SK-MEL-5 (cell line): ENCODE data around the gene NMRK2. TPM values are rescaled to one million over a fixed set of nuclear protein-coding genes. Genes with fewer than 3 reads are reported as not detected.
"Not testable (repeated sequence)": the region's sequence is repeated elsewhere in the genome, so short reads cannot be mapped to it uniquely, and the experiment has no call there.

ENCODE experiments used
- DNase-seq: peaks from one replicate; pipeline ENCODE4 v3.0.0-alpha.2; 2016; ENCODE audit warnings: low read depth, low spot score
- in situ Hi-C: cut with HindIII; loops from 2 replicates; pipeline ENCODE4 v1.10.0; 2016; ENCODE audit warnings: low sequenced_read_pairs, high pct_unique_total_duplicates, low pct_unique_long_range_greater_than_20kb
- total RNA-seq: library from RNA; depleted of rRNA; stranded (reverse); fragments of >200 nt; shearing (Covaris generic); gene quantifications from 2 replicates; pipeline ENCODE4 v1.2.3, GENCODE V29; 2014

NMRK2 gene
- total RNA-seq, 1 experiment from 2014 or later: 1.2 TPM

- in situ Hi-C loops: no loop called here
- DNase-seq: no peak
Measured at GRCh38 chr19:3923096-3923758, 9.6 kb upstream of the NMRK2 start.

DNA sequence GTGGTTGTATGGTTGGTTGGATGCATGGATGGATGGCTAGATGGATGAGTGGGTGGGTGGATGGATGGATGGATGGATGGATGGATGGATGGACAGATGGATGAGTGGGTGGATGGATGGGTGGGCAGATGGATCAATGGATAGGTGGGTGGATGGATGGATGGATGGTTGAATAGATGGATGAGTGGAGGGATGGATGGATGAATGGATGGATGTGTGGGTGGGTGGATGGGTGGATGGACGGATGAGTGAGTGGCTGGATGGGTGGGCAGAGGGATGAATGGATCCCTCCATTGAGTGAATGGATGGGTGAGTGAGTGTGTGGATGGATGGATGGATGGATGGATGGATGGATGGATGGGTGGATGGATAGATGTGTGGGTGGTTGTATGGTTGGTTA lies 9.0 kb upstream of the NMRK2 start:
- no peak for DNase-seq
- in situ Hi-C loops: no loop called here

GRCh38 chr19:3931041-3931440 lies 1.8 kb upstream of the NMRK2 start:
- no peak for DNase-seq
- in situ Hi-C loops: no loop called here

DNA sequence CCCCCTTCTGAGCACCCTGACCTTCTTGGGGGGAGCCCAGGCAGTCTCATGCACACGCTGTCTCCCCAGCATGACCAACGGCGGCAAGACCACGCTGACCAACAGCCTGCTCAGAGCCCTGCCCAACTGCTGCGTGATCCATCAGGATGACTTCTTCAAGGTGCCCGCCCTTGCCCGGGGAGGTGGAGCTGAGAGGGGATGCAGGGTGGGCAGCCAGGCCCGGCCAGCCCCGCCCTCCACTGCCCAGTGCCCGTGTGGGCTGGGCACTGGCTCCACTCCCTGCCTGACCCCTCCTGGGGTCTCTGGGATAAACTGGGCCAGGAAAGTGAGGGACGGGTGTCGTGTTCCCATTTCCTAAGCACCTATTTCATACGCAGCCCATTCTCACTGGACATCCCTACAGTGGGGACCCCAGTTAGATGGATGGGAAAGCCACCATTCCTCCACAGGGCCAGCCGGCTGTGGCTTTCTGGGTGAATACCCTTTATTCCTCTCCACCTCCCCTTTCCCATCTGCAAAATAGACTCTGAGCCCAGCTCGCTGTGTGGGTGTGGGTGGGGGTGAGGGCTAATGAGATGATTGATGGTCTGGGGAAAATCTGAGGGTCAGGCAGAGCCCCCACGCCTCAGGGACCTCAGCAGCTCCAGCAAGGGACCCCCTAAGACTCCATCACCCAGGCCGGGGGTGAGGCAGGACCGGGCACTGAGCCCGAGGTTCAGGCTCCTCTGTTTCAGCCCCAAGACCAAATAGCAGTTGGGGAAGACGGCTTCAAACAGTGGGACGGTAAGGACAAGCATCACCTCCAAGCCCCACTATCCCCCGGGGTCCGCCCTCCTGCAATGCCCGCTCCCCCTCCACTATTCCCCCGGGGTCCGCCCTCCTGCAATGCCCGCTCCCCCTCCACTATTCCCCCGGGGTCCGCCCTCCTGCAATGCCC lies 3.9 kb downstream of the NMRK2 start:
- in situ Hi-C loops: no loop called here
- no peak for DNase-seq

DNA sequence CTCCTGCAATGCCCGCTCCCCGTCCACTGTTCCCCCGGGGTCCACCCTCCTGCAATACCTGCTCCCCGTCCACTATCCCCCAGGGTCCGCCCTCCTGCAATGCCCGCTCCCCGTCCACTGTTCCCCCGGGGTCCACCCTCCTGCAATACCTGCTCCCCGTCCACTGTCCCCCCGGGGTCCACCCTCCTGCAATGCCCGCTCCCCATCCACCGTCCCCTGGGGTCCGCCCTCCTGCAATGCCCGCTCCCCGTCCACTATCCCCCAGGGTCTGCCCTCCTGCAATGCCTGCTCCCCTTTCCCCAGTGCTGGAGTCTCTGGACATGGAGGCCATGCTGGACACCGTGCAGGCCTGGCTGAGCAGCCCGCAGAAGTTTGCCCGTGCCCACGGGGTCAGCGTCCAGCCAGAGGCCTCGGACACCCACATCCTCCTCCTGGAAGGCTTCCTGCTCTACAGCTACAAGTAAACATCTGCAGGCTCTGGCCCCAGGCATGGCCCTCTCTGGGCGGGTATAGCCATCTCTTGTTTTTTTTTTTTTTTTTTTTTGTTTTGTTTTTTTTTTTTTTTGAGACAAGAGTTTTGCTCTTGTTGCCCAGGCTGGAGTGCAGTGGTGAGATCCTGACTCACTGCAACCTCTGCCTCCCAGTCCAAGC lies 5.6 kb downstream of the NMRK2 start:
- in situ Hi-C loops, DNase-seq: not testable (repeated sequence)

DNA sequence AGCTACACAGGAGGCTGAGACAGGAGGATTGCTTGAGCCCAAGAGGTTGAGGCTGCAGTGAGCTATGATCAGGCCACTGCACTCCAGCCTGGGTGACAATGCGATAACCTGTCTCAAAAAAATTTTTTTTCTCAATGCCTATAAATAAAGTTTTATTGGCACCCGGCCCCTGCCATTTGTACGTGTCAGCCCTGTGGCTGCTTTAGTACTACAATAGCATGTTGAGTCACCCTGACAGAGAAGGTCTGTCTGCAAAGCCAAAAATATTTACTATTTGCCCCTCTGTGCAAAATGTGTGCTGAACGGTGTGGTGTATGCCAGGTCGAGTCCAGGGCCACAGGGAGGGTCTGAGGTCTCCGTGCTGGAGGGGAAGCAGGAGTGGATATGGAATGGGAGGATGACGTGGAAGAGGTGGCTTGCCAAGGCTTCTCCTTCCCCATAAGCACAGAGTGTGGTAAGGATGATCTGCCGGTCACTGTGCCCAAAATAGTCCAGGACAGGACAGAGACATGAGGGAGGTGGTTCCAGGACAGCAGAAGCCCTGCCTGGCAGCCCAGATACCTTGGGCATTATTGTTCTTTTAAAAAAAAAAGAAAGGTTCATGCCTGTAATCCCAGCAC lies 10.0 kb downstream of the NMRK2 start:
- no peak for DNase-seq
- in situ Hi-C loops: no loop called here

DNA sequence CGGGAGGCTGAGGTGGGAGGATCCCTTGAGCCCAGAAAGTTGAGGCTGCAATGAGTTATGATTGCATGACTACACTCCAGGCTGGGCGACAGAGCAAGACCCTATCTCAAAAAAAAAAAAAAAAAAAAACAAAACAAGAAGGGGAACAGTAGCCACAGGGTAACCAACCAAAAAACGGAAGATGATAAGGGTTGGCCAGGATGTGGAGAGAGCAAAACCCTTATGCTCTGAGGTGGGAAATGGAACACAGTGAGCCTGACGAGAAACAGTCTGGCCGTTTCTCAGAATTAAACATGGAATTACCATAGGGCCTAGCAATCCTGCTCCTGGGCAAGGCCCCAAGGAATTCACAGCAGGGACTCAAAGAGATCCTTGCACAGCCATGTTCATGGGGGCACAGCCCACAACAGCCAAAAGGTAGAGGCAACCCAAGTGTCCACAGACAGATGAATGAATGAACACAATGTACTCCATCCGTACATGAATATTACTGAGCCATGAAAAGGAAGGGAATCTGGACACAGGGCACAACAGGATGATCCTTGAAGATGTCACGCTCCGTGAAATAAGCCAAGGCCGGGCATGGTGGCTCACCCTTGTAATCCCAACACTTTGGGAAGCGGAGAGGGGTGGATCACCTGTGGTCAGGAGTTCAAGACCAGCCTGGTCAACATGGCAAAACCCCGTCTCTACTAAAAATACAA lies 11.3 kb downstream of the NMRK2 start:
- in situ Hi-C loops: no loop called here
- no peak for DNase-seq

DNA sequence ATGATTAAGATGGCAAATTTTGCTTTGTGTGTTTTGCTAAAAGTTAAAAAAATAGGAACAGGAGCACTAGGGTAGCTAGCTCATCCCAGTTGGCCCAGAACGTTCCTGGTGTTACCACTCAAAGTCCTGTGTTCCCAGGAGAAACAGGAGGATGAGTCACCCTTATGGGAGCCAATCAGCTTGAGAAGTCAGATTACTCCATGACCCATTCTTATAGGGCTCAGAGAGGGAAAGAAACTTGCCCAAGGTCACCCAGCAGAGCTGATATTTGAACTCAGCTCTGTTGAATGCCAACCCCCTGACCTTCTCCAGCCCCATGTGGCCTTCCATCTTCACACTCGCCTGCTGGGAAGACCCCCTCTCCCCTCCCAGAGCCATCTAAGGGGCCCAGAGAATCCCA lies 13.0 kb downstream of the NMRK2 start:
- DNase-seq: no peak
- in situ Hi-C loops: no loop called here

DNA sequence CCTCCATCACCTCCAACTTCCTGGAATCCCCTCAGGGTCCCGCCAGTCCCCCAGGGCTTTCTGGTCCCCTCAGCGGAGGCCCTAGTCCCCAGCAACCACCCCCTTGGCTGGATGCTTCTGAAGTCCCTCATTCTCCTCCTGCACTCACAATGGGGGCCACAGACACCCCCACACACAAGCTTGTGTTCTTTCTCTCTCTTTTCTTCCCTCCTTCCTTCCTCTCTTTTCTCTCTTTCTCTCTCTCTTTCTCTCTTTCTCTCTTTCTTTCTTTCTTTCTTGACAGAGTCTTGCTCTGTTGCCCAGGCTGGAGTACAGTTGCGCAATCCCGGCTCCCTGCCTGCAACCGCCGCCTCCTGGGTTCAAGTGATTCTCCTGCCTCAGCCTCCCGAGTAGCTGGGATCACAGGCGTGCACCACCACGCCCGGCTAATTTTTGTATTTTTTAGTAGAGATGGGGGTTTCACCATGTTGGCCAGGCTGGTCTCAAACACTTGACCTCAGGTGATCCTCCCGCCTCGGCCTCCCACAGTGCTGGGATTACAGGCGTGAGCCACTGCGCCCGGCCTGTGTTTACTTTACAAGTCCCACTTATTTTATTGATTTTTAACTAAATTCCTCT lies 14.6 kb downstream of the NMRK2 start:
- DNase-seq, in situ Hi-C loops: not testable (repeated sequence)

DNA sequence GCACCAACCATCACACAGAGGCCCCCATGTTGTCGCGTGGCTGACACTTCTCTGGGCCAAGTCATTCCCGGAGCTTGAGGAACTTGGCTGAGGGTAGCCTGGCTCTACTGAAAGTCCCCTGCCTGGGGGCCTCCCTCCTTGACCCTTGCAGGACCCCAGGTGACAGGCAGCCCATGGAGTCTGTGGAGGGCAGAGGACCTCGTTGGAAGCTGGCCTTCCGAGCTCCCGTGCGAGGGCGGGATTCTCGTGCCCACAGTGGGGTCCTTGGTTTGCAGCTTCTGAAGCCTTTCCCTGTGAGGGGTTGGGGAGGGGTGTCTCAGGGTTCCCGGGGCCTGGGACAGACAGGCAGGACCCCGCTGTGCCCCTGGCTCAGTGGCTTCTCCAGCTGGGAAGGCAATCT lies 16.4 kb downstream of the NMRK2 start:
- in situ Hi-C loops: no loop called here

DNA sequence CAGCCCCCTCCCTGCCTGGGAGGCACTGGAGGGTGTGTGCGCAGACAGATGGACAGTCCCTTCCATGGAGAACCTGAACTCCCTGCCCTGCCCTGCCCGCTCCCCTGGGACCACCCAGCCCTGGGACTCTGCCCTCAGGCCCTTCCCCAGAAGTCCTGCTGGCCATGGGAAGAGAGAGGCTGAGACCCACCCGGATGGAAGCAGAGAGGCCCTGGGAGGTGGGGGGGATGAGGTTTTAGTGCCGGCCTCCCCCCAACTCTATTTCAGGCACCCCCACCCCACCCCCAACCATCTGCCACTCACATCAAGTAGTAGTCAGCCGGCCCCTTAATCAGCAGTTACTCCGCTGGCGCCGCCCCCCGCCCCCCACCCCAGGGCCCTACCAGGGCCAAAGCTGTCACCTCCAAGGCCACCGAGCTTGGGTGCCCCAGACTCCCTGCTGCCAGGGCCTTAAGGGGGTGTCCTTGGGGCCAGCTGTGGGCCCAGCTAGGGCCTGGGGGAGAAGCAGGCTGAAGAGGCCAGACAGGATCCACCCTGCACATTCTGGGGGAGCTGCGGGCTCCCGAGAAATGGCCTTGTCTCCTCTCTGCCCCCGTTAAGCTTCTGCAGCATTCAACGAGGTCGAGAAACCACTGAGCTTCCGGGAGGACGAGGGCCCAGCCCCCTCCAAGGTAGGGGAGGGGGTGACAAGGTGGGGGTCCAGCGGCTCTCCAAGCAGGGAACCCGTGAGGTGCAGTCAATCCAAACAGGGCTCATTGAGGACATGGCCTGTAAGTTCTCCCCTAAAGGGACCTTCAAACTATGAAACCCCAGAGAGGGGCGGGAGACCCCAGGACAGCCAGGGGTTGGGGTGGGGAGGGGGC lies 17.4 kb downstream of the NMRK2 start:
- no peak for DNase-seq
- in situ Hi-C loops: no loop called here

More for the DNA sequence above, 16.4 kb downstream of the NMRK2 start:
- DNase-seq: no peak

DNA sequence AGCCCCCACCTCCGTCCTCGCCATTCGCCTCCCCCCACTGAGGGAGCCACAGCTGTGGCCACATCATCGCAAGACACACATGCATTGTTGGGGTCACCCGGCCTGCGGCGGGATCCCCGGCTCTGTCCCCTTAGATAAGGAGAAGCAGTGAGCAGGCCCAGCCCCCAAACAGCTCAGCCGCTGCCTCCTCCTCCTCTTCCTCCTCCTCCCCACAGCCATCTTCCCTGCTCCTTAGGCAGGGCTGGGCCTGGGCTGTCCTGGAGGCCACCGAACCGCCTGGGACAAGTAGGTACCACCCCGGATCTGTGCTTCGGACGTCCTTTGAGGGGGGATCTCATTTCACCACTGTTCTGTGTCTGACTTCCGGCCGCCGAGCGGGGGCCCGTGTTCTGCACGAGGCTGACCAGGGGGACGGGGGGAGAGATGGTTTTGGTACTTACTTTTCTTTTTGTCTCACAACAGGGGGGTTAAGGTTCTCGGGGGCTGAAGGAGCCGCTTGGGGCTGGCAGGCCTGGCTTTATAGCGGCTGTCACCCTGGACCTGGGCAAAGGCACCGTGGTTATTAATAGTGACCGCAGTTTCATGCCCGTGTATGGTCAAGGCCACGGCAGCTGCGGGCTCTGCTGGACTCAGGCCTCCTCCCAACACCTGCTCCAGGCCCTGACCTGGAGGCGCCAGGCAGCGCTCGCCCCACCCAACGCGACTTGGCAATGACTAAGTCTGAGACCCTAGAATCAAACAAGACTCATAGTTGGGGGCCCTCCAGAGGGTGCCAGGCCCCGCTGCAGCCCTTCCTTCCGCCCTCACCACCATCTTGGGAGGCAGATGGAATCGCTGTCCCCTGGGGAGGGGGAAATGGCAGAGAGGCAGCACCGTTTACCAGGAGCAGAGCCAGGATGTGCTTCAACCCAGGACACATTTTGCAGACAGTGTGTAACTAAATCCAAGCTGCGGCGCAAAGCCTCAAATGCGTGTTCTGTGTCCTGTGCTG lies 18.3 kb downstream of the NMRK2 start:
- no peak for DNase-seq
- in situ Hi-C loops: no loop called here

GRCh38 chr19:3952755-3953276 lies 19.9 kb downstream of the NMRK2 start:
- in situ Hi-C loops, DNase-seq: not testable (repeated sequence)

- no peak for DNase-seq
- in situ Hi-C loops: no loop called here
Measured at GRCh38 chr19:3954107-3954506, 21.2 kb downstream of the NMRK2 start.

DNA sequence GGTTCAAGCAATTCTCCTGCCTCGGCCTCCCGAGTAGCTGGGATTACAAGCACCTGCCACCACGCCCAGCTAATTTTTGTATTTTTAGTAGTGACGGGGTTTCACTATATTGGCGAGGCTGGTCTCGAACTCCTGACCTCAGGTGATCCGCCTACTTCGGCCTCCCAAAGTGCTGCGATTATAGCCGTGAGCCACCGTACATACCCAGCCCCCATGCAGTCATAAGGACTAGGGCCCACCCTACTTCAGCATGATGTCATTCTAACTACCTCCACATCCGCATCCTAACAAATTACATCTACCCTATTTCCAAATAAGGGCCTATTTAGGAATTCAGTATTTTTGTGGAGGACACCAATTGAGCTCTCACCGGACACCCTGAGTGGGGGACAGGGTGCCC lies 22.4 kb downstream of the NMRK2 start:
- DNase-seq, in situ Hi-C loops: not testable (repeated sequence)
